NK-92 treated with Interleukin-12 subunit alpha and Interleukin-12 subunit beta, amount 100 ng/mL, for 24 hours (cell line): ENCODE measurements around the gene HSPG2.
"Not testable (repeated sequence)": the region's sequence is repeated elsewhere in the genome, so short reads cannot be mapped to it uniquely, and the experiment has no call there.

Experiments used
- DNase-seq: peaks from one replicate; lab custom pipeline; 2025; lab: John Stamatoyannopoulos, UW

Gene HSPG2

DNA sequence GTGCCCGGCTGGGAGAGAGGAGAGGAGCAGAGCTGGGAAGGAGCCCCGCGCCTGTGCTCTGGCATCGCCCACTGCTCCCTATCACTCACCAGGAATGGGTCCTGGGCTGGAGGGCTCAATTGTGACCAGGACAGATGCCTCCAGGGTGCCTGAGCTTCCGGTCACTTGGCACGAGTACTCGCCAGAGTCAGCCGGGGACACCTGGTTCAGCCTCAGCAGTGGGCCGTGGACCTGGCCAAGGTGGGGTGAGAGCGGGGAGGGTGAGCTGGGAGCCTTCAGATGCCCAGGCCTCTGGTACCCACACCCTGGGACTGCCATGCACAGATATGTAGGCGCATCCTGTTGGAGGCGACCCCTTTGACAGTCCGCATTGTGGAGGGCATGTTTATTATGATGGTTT is 93.9 kb downstream of the HSPG2 start:
- no peak for DNase-seq

DNA sequence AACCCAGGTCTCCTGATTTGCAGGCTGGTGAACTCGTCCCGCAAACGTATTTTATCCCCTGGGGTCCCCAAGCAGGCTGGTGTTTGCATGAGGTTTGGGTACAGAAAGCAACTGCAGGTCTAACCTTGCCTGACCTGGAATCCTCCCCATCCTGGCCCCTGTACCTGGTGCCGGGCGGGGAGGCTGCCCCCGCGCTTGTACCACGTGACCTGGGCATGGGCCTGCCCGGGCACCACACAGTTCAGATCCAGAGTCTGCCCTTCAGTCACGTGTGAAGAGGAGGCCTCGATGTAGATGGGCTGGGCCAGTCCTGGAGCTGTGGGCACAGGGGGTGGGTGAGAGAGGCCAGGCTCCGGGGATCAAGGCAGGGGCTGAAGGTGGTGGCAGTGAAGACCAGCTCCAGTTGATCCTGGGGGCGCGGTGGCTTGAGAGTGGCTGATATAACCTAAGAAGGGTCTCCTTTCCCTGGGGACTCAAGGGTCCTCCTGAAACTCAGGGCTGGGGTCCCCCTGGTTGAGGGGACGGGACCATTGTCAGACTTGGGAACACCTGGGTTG is 94.4 kb downstream of the HSPG2 start:
- DNase-seq, result no peak

DNA sequence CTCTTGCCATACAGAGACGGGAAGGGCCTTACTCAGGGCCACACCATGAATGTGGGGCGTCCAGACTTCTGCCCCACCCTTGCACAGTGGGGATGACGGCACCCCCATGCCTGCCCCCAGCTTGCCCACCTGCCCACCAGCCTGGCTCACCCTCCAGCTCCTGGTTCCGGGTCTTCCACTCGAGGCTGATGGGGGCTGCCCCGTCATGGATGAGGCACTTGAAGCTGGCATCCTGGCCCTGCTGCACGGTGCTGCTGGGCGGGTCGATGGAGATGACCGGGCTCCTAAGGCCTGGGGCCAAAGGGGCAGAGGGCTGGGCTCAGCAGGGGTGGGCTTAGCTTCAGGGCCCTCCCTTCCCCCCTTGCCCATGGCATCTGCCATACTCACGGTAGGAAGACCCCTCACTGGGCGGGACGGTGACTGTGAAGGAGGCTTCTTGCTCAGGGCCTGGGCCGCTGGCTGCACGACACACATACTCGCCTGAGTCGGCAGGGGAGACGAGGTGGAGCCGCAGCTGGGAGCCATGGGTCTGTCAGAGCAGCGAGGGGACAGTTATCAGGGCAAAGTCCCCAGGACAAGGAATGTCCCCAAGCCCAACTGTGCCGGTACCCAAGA is 95.2 kb downstream of the HSPG2 start:
- no peak for DNase-seq

GRCh38 chr1:21840981-21841380 is 96.1 kb downstream of the HSPG2 start:
- DNase-seq, result no peak

GRCh38 chr1:21839337-21840037 is 97.6 kb downstream of the HSPG2 start:
- DNase-seq, result no peak

GRCh38 chr1:21838359-21839157 is 98.6 kb downstream of the HSPG2 start:
- DNase-seq, result no peak

DNA sequence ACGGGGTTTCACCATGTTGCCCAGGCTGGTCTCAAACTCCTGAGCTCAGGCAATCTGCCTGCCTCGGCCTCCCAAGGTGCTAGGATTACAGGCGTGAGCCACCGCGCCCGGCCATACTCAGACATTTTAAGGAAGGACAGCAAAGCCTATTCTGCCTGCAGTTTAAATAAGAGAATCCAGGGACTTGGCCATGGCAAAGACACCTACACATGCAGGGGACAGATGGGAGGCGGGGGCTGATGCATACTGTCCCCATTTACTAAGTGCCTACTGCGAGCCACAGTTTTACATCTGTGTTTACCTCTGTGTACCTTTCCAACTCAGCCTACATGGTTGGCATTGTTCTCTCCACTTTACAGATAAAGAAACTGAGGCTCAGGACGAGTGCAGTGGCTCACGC is 99.6 kb downstream of the HSPG2 start:
- DNase-seq, result no peak

GRCh38 chr1:21836729-21837128 is 100.4 kb downstream of the HSPG2 start:
- DNase-seq, result no peak

DNA sequence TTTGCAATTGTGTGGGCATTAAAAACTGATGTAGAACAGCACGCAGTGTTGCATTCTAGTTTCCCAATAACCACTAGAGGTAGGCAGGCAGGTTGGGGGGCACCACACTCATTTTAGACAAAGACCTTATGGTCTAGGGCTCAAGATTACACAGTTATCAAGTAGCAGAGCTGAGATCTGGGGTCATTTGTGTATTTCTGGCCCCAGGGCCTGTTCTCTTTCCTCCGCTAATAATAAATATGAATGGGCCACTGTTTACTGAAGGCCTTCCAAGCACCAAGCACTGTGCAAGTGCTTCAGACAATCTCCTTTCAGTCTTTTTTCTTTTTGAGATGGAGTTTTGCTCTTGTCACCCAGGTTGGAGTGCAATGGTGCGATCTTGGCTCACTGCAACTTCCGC is 101.1 kb downstream of the HSPG2 start:
- no peak for DNase-seq

- no peak for DNase-seq
Observed at GRCh38 chr1:21834666-21835065, 102.4 kb downstream of the HSPG2 start.

DNA sequence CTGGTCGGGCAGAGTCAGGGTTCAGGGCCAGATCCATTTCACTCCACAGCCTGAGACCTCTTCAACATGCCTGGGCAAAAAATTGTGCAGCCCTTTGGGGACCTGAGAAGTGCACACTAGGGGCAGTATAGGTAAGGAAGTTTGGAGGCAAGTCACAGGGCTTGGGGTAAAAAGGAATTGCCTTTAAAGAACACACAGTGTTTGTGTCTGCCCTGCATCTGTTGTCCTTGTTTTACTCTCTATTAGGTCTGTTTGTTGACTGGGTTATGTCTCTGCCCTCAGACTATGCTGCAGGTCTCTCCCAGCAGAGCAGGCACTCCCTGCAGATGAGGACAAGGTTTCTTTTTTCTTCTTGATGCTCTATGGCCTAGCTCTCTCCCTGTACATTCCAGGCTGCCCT is 103.0 kb downstream of the HSPG2 start:
- no peak for DNase-seq

GRCh38 chr1:21833392-21833976 is 103.6 kb downstream of the HSPG2 start:
- DNase-seq, result no peak

GRCh38 chr1:21831454-21831970 is 105.6 kb downstream of the HSPG2 start:
- no peak for DNase-seq

DNA sequence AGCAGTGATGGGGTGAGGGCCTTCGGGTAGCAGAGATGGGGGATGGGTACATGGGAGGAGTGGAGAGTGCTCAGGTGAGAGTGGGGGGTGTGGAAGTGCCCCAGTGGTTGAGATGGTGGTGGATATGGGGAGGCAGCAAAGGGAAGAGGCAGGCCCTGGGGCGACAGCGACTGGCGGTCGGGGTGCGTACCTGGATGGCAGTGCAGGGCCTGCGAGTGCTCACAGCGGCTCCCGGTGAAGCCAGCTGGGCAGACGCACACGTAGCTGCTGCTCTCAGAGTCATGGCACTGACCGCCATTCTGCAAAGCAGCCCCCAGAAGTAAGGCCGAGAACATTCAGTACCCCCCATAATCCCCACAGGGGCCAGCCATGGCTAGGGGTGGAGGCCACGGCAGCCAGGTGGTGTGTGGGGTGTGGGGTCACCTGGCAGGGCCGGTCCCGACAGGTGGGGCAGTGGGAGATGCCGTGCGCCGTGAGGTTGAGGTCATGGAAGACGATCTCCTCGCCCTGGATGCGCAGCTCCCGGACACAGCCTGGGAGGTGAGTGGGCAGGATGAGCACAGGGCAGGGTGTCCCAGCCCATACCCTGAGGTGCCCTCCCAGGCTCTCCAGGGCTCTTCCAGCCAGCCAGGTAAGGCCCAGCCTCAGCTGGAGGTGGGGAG is 106.2 kb downstream of the HSPG2 start:
- no peak for DNase-seq

GRCh38 chr1:21829294-21829693 is 107.8 kb downstream of the HSPG2 start:
- no peak for DNase-seq

DNA sequence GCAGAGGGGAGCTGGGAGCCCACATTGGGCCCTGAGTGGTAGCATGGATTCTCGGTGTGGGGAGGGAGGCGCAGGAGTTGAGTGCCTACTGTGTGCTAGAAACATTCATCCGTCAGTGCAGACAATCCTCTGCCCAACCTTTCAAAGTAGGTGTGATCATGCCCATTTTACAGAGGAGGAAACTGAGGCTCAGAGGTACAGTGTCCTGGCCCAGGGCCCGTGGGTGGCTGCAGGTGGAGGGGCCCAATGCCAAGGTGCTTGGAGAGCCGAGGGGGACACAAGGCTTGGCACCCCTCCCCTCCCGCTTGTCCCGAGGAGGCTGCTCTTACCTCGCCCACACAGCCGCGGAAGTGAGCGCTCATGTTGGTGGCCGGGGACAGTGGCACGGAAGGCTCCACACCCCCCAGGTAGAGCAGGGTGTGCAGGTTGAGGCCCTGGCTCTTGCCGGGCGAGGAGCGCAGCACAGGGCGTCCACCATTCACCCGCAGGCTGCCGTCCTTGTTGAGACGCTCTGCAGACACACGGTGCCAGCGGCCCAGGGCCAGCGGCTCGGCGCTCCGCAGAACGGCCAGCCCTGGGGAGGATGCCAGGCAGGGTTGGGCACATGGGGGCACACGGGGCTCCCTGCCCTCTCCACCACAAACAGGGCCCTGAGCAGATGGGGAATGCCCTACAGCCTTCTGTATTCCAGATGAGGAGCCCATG is 108.5 kb downstream of the HSPG2 start:
- DNase-seq, result no peak

DNA sequence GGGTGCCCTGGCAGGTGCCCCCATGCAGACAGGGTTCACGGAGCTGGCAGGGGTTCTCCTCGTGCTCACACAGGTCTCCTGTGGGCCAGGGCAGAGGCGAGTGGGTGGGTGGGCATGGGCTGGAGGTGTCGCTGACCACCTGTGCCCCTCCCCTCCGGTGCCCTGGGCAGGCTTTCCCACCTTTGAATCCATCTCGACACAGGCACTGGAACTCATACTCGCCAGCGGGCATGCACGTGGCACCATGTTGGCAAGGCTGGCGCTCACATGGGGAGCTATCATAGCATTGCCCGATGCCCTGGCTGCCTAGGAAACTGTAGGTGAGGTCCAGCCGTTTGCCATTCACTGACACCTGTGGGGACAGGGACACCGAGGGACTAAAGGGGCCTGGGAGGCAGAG is 109.0 kb downstream of the HSPG2 start:
- DNase-seq, result no peak

DNA sequence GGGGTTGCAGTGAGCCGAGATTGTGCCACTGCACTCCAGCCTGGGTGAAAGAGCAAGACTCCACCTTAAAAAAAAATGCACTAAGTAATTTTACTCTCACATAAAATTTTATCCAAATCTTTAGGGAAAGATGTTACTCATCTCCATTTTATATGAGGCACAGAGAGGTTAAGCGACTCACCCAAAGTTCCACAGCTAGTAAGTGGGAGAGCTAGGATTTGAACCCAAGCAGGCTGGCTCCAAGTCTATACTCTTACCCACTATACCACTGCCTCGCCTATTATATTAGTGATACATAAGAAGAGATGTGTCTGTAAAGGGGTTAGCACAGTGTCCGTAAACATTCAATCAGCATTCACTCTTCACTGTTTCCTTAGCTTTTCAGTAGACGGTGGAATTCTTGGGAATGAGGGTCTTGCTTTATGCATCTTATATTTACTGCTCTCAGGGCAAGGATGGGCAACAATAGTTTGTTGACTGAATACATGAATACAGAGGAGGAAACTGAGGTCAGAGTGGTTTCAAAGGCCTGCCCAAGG is 109.9 kb downstream of the HSPG2 start:
- no peak for DNase-seq

DNA sequence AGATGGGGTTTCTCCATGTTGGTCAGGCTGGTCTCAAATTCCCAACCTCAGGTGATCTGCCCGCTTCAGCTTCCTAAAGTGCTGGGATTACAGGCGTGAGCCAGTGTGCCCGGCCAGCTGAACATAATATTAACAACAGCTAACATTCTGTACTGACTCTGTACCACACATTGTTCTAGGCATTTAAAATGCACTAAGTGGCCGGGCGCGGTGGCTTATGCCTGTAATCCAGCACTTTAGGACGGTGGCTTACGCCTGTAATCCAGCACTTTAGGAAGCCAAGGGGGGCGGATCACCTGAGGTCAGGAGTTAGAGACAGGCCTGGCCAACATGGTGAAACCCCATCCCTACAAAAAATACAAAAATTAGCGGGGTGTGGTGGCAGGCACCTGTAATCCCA is 110.4 kb downstream of the HSPG2 start:
- not testable (repeated sequence) for DNase-seq

GRCh38 chr1:21825393-21825792 is 111.7 kb downstream of the HSPG2 start:
- no peak for DNase-seq

DNA sequence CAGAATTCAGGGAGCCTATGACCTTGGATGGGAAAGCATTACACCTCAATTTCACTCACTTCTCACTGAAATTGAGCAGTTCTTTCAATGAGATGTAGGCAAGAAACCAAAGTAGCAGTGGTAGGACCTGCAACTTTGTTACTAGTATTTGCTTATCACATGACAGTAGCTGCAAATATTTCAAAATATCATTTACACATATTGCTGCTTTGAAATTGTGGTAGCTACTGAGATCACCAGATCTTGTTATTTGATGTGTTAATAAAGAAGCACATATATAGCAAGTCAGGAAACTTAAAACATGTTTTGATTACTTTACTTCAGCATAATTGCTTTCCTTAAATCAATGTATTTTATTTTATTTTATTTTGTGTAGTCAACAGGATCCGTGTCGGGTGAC is 112.2 kb downstream of the HSPG2 start:
- no peak for DNase-seq
